PC-3 (cell line): ENCODE results near the gene PLA2G1B. TPM values are rescaled to one million over a fixed set of nuclear protein-coding genes. Genes with fewer than 3 reads are reported as not detected.

Source experiments
- ATAC-seq: fragments of 200-7000 bp; cut with Tn5 transposase; 2 replicates; pipeline ENCODE4 v1.9.1; 2020; ENCODE audit warnings: mild to moderate bottlenecking, moderate library complexity
- Bru-seq: library from RNA; stranded (reverse); fragments of 400-500 nt; gene quantifications from one replicate; lab custom pipeline; 2021; lab: Mats Ljungman, UMichigan
- BruChase-seq, 2 experiments: library from RNA; stranded (reverse); fragments of 400-500 nt; gene quantifications; one replicate each; lab custom pipeline; 2021; lab: Mats Ljungman, UMichigan
- BruUV-seq: library from RNA; stranded (reverse); fragments of 400-500 nt; replicated peaks from 2 replicates; lab custom pipeline; 2021; lab: Mats Ljungman, UMichigan
- CTCF ChIA-PET: fragments of 300-600 bp; sonication (Branson Sonifier 250); formaldehyde crosslinking; loops from one replicate; lab custom pipeline; 2022; ENCODE audit warnings: antibody characterized with exemption; lab: Charles Lee
- POLR2A ChIA-PET: fragments of 300-600 bp; sonication (Branson Sonifier 250); formaldehyde crosslinking; loops from one replicate; lab custom pipeline; 2022; ENCODE audit warnings: antibody characterized with exemption; ENCODE audit not compliant: unreplicated experiment; lab: Charles Lee
- DNase-seq: peaks from one replicate; pipeline ENCODE4 v3.0.0-alpha.2; 2015
- H2AFZ ChIP-seq: fragments of 300-600 bp; sonication (generic); 2 replicates; pipeline ENCODE4 v1.6.0; 2016; ENCODE audit warnings: antibody characterized with exemption, low read length
- H3F3A ChIP-seq: fragments of 300-600 bp; sonication (generic); one replicate; pipeline ENCODE4 v1.6.0; 2017; ENCODE audit warnings: antibody characterized with exemption, low read length, control low read depth, mild to moderate bottlenecking; ENCODE audit not compliant: unreplicated experiment
- H3K27ac ChIP-seq: fragments of 300-600 bp; sonication (generic); 2 replicates; pipeline ENCODE4 v1.5.1; 2016; ENCODE audit warnings: mild to moderate bottlenecking, low read length
- H3K27me3 ChIP-seq: fragments of 300-600 bp; sonication (generic); 2 replicates; pipeline ENCODE4 v1.6.1; 2016; ENCODE audit warnings: low read length, mixed read lengths
- H3K36me3 ChIP-seq: fragments of 300-600 bp; sonication (generic); 2 replicates; pipeline ENCODE4 v1.6.1; 2016; ENCODE audit warnings: low read depth, mixed run types, low read length, mixed read lengths
- H3K4me1 ChIP-seq: fragments of 300-600 bp; sonication (generic); 2 replicates; pipeline ENCODE4 v1.5.1; 2016; ENCODE audit warnings: low read length; ENCODE audit not compliant: insufficient read depth
- H3K4me2 ChIP-seq: fragments of 300-600 bp; sonication (generic); 2 replicates; pipeline ENCODE4 v1.6.0; 2016; ENCODE audit warnings: low read length
- H3K4me3 ChIP-seq: fragments of 300-600 bp; sonication (generic); 2 replicates; pipeline ENCODE4 v1.5.1; 2016; ENCODE audit warnings: mild to moderate bottlenecking, low read length, mixed read lengths
- H3K79me2 ChIP-seq: fragments of 300-600 bp; sonication (generic); 2 replicates; pipeline ENCODE4 v1.6.1; 2017; ENCODE audit warnings: low read length, mixed read lengths
- H3K9ac ChIP-seq: fragments of 300-600 bp; sonication (generic); 2 replicates; pipeline ENCODE4 v1.6.0; 2016; ENCODE audit warnings: mild to moderate bottlenecking, low read length
- H3K9me2 ChIP-seq: fragments of 300-600 bp; sonication (generic); replicated peaks from 2 replicates; pipeline ENCODE4 v1.6.1; 2016; ENCODE audit warnings: mixed run types, low read length, mixed read lengths
- H3K9me3 ChIP-seq: fragments of 300-600 bp; sonication (generic); 2 replicates; pipeline ENCODE4 v1.6.1; 2016; ENCODE audit warnings: low read length, mixed read lengths
- H4K20me1 ChIP-seq: fragments of 300-600 bp; sonication (generic); 2 replicates; pipeline ENCODE4 v1.6.1; 2016; ENCODE audit warnings: low read length, mixed read lengths
- CTCF ChIP-seq: fragments of 300-600 bp; sonication (generic); conservative IDR thresholded peaks from 2 replicates; pipeline ENCODE4 v1.5.1; 2017; ENCODE audit warnings: antibody characterized with exemption, low read depth, mild to moderate bottlenecking, low read length
- EZH2 ChIP-seq: fragments of 300-600 bp; sonication (generic); IDR thresholded peaks from one replicate; pipeline ENCODE4 v1.6.1; 2017; ENCODE audit warnings: antibody characterized with exemption, mild to moderate bottlenecking, low read length; ENCODE audit not compliant: unreplicated experiment
- EZH2phosphoT487 ChIP-seq: fragments of 300-600 bp; sonication (generic); IDR thresholded peaks from 2 replicates; pipeline ENCODE4 v1.6.1; 2018; ENCODE audit warnings: mild to moderate bottlenecking, antibody characterized with exemption, low read length, borderline replicate concordance
- intact Hi-C: fragments of 100-400 bp; cut with micrococcal nuclease; formaldehyde crosslinking; loops from 2 replicates; pipeline ENCODE4 v1.9.0; 2023
- long read RNA-seq: library from polyadenylated mRNA; unstranded; transcript quantifications from one replicate; pipeline ENCODE4 v2.0.0, GENCODE V29; 2021; ENCODE audit not compliant: unreplicated experiment
- total RNA-seq: library from RNA; depleted of rRNA; stranded (reverse); fragments of >200 nt; gene quantifications from 2 replicates; pipeline ENCODE4 v1.2.3, GENCODE V29; 2014; rRNA removed

Gene PLA2G1B
- total RNA-seq (not detected in 2 replicates), Bru-seq, nascent RNA (percentile 10 among the genes with signal in this experiment), BruChase-seq, experiment 1, labeled RNA remaining after a 6-hour chase (percentile 10 among the genes with signal in this experiment), BruChase-seq, experiment 2, labeled RNA remaining after a 2-hour chase (percentile 13 among the genes with signal in this experiment)
- long read RNA-seq = 0 reads

GRCh38 chr12:120327593-120327992 lies at the start of gene PLA2G1B:
PLA2G1B (minus strand) TSS chr12:120327779; CDS start chr12:120327753, 26 bp downstream.
- Histone ChIP-seq H3K27ac (no peak within 1 kb of the TSS), H3K27me3 (no peaks in the 10 kb centered on the region), H4K20me1 (no peaks in the 10 kb centered on the region), H3K9me2 (no peaks in the 10 kb centered on the region), H3K4me2 (no peak within 1 kb of the TSS), H3K4me1 (no peaks in the 10 kb centered on the region), H3K79me2 (no peaks in the 10 kb centered on the region), H3F3A (no peaks in the 10 kb centered on the region), H3K36me3 (no peaks in the 10 kb centered on the region), H3K9ac (no peak within 1 kb of the TSS), H3K4me3 (no peak within 1 kb of the TSS), H2AFZ (no peak within 1 kb of the TSS), H3K9me3 (no peaks in the 10 kb centered on the region)
- DNase-seq = no peak
- ChIA-PET CTCF (interaction anchor here (0.6 kb wide), 1 partner anchor 139 kb away, joined by 7 read pairs; no protein-coding TSS in a partner anchor), POLR2A (interaction anchor here (1.1 kb wide), 1 partner anchor 126 kb away, joined by 3 read pairs; the partner anchor contains the start of gene RPLP0)
- intact Hi-C loops = no loop called here
- no peak for TF ChIP-seq EZH2
- no peak for TF ChIP-seq EZH2phosphoT487
- TF ChIP-seq CTCF = no peak
- BruUV-seq = no TSS peak
- ATAC-seq = no peak

- BruUV-seq = no TSS peak
- Histone ChIP-seq H2AFZ (no peak overlapping the region), H3K9me3 (no peaks in the 10 kb centered on the region), H3K4me3 (no peak overlapping the region), H3K9me2 (no peaks in the 10 kb centered on the region), H3K27ac (no peak overlapping the region), H3K4me2 (peak overlapping the region; percentile 23; the same call in 1 of the 2 replicates), H3K27me3 (peaks cover 7% of the 10 kb centered on the region), H3K4me1 (no peaks in the 10 kb centered on the region), H3K36me3 (no peaks in the 10 kb centered on the region), H4K20me1 (no peaks in the 10 kb centered on the region), H3K9ac (no peak overlapping the region), H3K79me2 (no peaks in the 10 kb centered on the region), H3F3A (no peaks in the 10 kb centered on the region)
- POLR2A ChIA-PET = no interaction called here
- no peak for ATAC-seq
- intact Hi-C loops = no loop called here
- TF ChIP-seq EZH2 (no peak), EZH2phosphoT487 (no peak), CTCF (no peak)
- DNase-seq = no peak
- CTCF ChIA-PET = no interaction called here
Observed at GRCh38 chr12:120376934-120377572, 49.5 kb upstream of the PLA2G1B start.

- POLR2A ChIA-PET = no interaction called here
- DNase-seq = peak; percentile 18
- Histone ChIP-seq H3K4me1 (no peaks in the 10 kb centered on the region), H3K4me2 (no peak overlapping the region), H3K36me3 (no peaks in the 10 kb centered on the region), H4K20me1 (no peaks in the 10 kb centered on the region), H3K9me3 (no peaks in the 10 kb centered on the region), H3K9ac (no peak overlapping the region), H3K4me3 (no peak overlapping the region), H3K9me2 (no peaks in the 10 kb centered on the region), H3K27me3 (peaks cover 14% of the 10 kb centered on the region), H3F3A (no peaks in the 10 kb centered on the region), H3K27ac (no peak overlapping the region), H3K79me2 (no peaks in the 10 kb centered on the region), H2AFZ (no peak overlapping the region)
- TF ChIP-seq EZH2phosphoT487 (no peak), CTCF (no peak), EZH2 (no peak)
- intact Hi-C loops = no loop called here
- no TSS peak for BruUV-seq
- CTCF ChIA-PET = no interaction called here
- no peak for ATAC-seq
Observed at GRCh38 chr12:120376416-120376815, 48.8 kb upstream of the PLA2G1B start.
